ENCODE measurements around the gene PPM1L. TPM values are rescaled to one million over a fixed set of nuclear protein-coding genes. Genes with fewer than 3 reads are reported as not detected.

PPM1L gene
- total and polyA plus RNA-seq, 2 of the 13 experiments (the other 11 are each of a cell fraction or from before 2014, with no cell fraction given): 0.22 to 1.4 TPM

DNA sequence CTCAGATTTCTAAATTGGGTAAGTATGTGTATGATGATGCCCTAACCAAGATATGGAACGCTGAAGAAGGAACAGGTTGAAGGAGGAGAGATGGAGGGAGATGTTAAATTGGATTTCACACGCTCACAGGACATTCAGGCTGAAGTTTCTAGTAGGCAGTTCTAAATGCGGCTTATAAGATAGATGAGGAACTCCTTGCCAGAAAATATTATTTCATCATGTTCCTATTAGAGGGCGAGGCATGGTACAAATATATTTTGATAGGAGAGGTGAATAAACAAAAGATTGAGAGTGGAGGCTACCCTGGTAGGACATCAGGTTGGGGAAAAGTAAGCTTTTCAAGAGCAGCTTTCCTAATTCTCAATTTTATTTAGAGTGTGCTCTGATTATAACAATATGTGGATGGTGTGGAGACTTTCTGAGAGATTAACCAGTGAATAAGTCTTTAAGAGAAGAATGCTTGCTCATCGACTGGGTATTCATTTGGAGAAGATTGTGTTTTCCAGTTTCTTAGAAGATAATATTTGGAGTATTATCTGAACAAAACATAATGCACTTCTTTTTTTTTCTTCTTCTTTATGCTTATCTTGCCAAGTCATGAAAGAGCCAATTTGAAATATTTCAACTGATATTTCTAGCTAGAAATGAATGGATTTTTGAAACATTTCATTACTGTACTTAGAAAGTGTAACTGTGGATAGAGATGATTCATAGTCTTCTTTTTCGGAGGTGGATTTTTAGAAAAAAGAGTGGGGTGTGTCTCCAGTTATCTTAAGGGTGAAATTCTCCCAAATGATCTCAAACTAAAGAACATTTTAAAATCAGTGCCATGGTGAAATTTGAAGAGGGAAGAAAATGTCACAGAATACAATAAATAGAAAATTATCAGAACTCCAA, 260.6 kb downstream of the PPM1L start:
- Histone ChIP-seq H3K4me2 (ENCODE audit: low read depth, low read length) (no peak overlapping the region), H3K27me3 (ENCODE audit: control insufficient read depth in 1 of 2, insufficient read depth in 2 of 2, low read length in 2 of 2) (no peaks in the 10 kb centered on the region), H3K4me1 (ENCODE audit: insufficient read depth, low read length) (no peaks in the 10 kb centered on the region), H3K36me3 (replicated peaks in 1 of 2; ENCODE audit: control insufficient read depth in 1 of 2, insufficient read depth in 2 of 2, low read length in 2 of 2) (no peaks in the 10 kb centered on the region), H3K27ac (ENCODE audit: extremely low read length, insufficient read depth, low read length) (no peak overlapping the region), H2AFZ (ENCODE audit: low read length) (no peak overlapping the region), H3K9me3 (ENCODE audit: low read length) (no peaks in the 10 kb centered on the region), H3K4me3 (replicated peaks in 1 of 3; ENCODE audit: insufficient read depth in 1 of 3, low read depth in 2 of 3, low read length in 3 of 3) (no peak overlapping the region), H3K9ac (ENCODE audit: insufficient read depth, low read depth, low read length) (no peak overlapping the region), H4K20me1 (ENCODE audit: insufficient read depth, low read length) (no peaks in the 10 kb centered on the region), H3K79me2 (ENCODE audit: insufficient read depth, low read length) (no peaks in the 10 kb centered on the region)
- intact Hi-C loops (cut with micrococcal nuclease; ENCODE audit: unreplicated experiment): no loop called here
- in situ Hi-C loops (cut with HindIII; ENCODE audit: extremely low pct_ligation_motif_present, low pct_unique_long_range_greater_than_20kb): no loop called here
- BruUV-seq (replicated peaks): no TSS peak
- POLR2A ChIA-PET: no interaction called here
- TF ChIP-seq, protein P1, sequence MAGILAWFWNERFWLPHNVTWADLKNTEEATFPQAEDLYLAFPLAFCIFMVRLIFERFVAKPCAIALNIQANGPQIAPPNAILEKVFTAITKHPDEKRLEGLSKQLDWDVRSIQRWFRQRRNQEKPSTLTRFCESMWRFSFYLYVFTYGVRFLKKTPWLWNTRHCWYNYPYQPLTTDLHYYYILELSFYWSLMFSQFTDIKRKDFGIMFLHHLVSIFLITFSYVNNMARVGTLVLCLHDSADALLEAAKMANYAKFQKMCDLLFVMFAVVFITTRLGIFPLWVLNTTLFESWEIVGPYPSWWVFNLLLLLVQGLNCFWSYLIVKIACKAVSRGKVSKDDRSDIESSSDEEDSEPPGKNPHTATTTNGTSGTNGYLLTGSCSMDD (CRISPR knock-in tag; IDR thresholded peaks at IDR 0.05): no peak
- TF ChIP-seq PRPF4 (IDR thresholded peaks at IDR 0.05; ENCODE audit: low read depth, low read length, poor library complexity, severe bottlenecking) (no peak), ZNF274 (CRISPR knock-in tag; IDR thresholded peaks at IDR 0.05) (no peak), IKZF1 (IDR thresholded peaks at IDR 0.05) (no peak)
- TF ChIP-seq, protein P2, sequence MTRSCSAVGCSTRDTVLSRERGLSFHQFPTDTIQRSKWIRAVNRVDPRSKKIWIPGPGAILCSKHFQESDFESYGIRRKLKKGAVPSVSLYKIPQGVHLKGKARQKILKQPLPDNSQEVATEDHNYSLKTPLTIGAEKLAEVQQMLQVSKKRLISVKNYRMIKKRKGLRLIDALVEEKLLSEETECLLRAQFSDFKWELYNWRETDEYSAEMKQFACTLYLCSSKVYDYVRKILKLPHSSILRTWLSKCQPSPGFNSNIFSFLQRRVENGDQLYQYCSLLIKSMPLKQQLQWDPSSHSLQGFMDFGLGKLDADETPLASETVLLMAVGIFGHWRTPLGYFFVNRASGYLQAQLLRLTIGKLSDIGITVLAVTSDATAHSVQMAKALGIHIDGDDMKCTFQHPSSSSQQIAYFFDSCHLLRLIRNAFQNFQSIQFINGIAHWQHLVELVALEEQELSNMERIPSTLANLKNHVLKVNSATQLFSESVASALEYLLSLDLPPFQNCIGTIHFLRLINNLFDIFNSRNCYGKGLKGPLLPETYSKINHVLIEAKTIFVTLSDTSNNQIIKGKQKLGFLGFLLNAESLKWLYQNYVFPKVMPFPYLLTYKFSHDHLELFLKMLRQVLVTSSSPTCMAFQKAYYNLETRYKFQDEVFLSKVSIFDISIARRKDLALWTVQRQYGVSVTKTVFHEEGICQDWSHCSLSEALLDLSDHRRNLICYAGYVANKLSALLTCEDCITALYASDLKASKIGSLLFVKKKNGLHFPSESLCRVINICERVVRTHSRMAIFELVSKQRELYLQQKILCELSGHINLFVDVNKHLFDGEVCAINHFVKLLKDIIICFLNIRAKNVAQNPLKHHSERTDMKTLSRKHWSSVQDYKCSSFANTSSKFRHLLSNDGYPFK (CRISPR knock-in tag; IDR thresholded peaks at IDR 0.05; ENCODE audit: borderline replicate concordance): no peak
- ATAC-seq (no peak), FAIRE-seq (no peak), DNase-seq (ENCODE audit: low spot score) (no peak)
- WGBS (ENCODE audit: low lambda C conversion rate): 26% methylated on average over 6 of the region's 6 CpGs
- CTCF ChIA-PET (ENCODE audit: low intra/inter-chr PET ratio, low total read pairs): no interaction called here

All from HepG2 (cell line).